Measurements from ENCODE around the gene ARMC7. TPM values are rescaled to one million over a fixed set of nuclear protein-coding genes. Genes with fewer than 3 reads are reported as not detected.

ARMC7 gene
- total RNA-seq, 1 experiment from 2014 or later: 12.3 TPM

DNA sequence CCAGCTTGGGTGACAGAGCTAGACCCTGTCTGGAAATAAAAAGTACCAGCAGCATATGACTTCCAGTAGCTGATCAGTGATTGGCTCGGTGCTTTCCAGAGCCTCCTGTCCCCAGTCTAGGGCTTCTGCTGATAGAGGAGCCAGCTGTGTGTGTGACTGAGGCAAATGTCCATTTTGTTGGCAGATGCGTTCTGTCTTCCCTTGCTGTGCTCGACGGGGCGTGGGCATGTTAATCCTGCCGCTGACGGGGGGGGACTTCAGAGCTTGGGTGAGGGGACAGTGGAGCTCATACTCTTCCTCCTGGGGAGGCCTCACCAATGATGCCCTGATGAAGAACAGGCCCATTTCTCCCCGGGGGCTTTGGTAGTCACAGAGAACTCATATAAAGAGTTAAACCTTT lies 48.2 kb upstream of the ARMC7 start:
- no TSS peak for BruUV-seq (replicated peaks)
- POLR2A ChIA-PET (ENCODE audit: low non-redundant PET): no interaction called here
- CTCF ChIA-PET: no interaction called here

DNA sequence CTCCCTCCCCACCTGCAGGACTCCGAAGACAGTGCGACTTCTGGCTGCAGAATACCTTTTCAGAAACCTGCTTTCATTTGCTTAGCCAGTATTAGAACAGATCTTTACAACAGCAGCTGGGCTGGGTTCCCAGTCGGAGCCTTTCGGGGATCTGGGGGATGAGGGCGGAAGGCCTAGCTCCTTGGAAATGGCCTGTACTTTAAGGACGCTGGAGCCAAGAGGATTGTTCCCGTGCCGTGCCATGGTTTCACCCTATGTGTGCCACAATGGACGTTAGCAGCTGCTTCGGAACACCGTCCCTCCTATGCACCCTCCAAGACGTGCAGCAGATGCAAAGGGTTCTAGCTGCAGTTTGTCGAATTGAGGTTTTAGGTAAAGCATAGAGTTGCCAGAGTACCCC lies 46.6 kb upstream of the ARMC7 start:
- Histone ChIP-seq H3K27ac (ENCODE audit: low read depth, low read length, poor library complexity, severe bottlenecking) (no peak overlapping the region), H3K36me3 (ENCODE audit: insufficient read depth, low read length, poor library complexity, severe bottlenecking) (peaks cover 35% of the 10 kb centered on the region), H3K9me3 (ENCODE audit: low read depth, low read length, poor library complexity, severe bottlenecking) (no peaks in the 10 kb centered on the region), H3K27me3 (replicated peaks; ENCODE audit: insufficient read depth, low read depth, low read length, poor library complexity) (no peaks in the 10 kb centered on the region), H3K4me3 (ENCODE audit: low read depth, low read length, poor library complexity, severe bottlenecking) (no peak overlapping the region), H3K4me1 (ENCODE audit: insufficient read depth, low read length, poor library complexity, severe bottlenecking) (no peaks in the 10 kb centered on the region)
- intact Hi-C loops (cut with micrococcal nuclease; ENCODE audit: unreplicated experiment): no loop called here
- ChIA-PET CTCF (interaction anchor here (0.5 to 0.6 kb wide), 2 partner anchors 127 to 140 kb away, joined by 5 to 9 read pairs; no protein-coding TSS in a partner anchor), POLR2A (ENCODE audit: low non-redundant PET) (no interaction called here)
- DNase-seq (ENCODE audit: low spot score): no peak
- TF ChIP-seq, protein P1, sequence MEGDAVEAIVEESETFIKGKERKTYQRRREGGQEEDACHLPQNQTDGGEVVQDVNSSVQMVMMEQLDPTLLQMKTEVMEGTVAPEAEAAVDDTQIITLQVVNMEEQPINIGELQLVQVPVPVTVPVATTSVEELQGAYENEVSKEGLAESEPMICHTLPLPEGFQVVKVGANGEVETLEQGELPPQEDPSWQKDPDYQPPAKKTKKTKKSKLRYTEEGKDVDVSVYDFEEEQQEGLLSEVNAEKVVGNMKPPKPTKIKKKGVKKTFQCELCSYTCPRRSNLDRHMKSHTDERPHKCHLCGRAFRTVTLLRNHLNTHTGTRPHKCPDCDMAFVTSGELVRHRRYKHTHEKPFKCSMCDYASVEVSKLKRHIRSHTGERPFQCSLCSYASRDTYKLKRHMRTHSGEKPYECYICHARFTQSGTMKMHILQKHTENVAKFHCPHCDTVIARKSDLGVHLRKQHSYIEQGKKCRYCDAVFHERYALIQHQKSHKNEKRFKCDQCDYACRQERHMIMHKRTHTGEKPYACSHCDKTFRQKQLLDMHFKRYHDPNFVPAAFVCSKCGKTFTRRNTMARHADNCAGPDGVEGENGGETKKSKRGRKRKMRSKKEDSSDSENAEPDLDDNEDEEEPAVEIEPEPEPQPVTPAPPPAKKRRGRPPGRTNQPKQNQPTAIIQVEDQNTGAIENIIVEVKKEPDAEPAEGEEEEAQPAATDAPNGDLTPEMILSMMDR (conservative IDR thresholded peaks at IDR 0.05; ENCODE audit: low read depth, low read length): no peak
- TF ChIP-seq EZH2 (IDR thresholded peaks at IDR 0.05; ENCODE audit: borderline replicate concordance, low read depth, low read length, poor library complexity, severe bottlenecking): no peak
- BruUV-seq (replicated peaks): no TSS peak

More for the DNA sequence above, 48.2 kb upstream of the ARMC7 start:
- H3K27me3 ChIP-seq (replicated peaks; ENCODE audit: insufficient read depth, low read depth, low read length, poor library complexity): no peaks in the 10 kb centered on the region
- TF ChIP-seq EZH2 (IDR thresholded peaks at IDR 0.05; ENCODE audit: borderline replicate concordance, low read depth, low read length, poor library complexity, severe bottlenecking): no peak
- TF ChIP-seq, protein P1 (conservative IDR thresholded peaks at IDR 0.05; ENCODE audit: low read depth, low read length): no peak
- DNase-seq (ENCODE audit: low spot score): no peak
- H3K27ac ChIP-seq (ENCODE audit: low read depth, low read length, poor library complexity, severe bottlenecking): no peak overlapping the region
- H3K4me1 ChIP-seq (ENCODE audit: insufficient read depth, low read length, poor library complexity, severe bottlenecking): no peaks in the 10 kb centered on the region
- peaks cover 35% of the 10 kb centered on the region for H3K36me3 ChIP-seq (ENCODE audit: insufficient read depth, low read length, poor library complexity, severe bottlenecking)
- no peaks in the 10 kb centered on the region for H3K9me3 ChIP-seq (ENCODE audit: low read depth, low read length, poor library complexity, severe bottlenecking)
- no peak overlapping the region for H3K4me3 ChIP-seq (ENCODE audit: low read depth, low read length, poor library complexity, severe bottlenecking)
- intact Hi-C loops (cut with micrococcal nuclease; ENCODE audit: unreplicated experiment): no loop called here

GRCh38 chr17:75063626-75064025 lies 46.1 kb upstream of the ARMC7 start:
- no peak for DNase-seq (ENCODE audit: low spot score)
- TF ChIP-seq, protein P1 (conservative IDR thresholded peaks at IDR 0.05; ENCODE audit: low read depth, low read length): no peak
- no peak for TF ChIP-seq EZH2 (IDR thresholded peaks at IDR 0.05; ENCODE audit: borderline replicate concordance, low read depth, low read length, poor library complexity, severe bottlenecking)
- intact Hi-C loops (cut with micrococcal nuclease; ENCODE audit: unreplicated experiment): no loop called here
- POLR2A ChIA-PET (ENCODE audit: low non-redundant PET): no interaction called here
- Histone ChIP-seq H3K9me3 (ENCODE audit: low read depth, low read length, poor library complexity, severe bottlenecking) (no peaks in the 10 kb centered on the region), H3K36me3 (ENCODE audit: insufficient read depth, low read length, poor library complexity, severe bottlenecking) (peaks cover 35% of the 10 kb centered on the region), H3K27me3 (replicated peaks; ENCODE audit: insufficient read depth, low read depth, low read length, poor library complexity) (no peaks in the 10 kb centered on the region), H3K27ac (ENCODE audit: low read depth, low read length, poor library complexity, severe bottlenecking) (no peak overlapping the region), H3K4me3 (ENCODE audit: low read depth, low read length, poor library complexity, severe bottlenecking) (no peak overlapping the region), H3K4me1 (ENCODE audit: insufficient read depth, low read length, poor library complexity, severe bottlenecking) (no peaks in the 10 kb centered on the region)
- CTCF ChIA-PET: no interaction called here
- no TSS peak for BruUV-seq (replicated peaks)

Measured in A673 (cell line).